T-helper 2 cell (primary cell): ENCODE data around the gene FUT4.
"Not testable (repeated sequence)": the region's sequence is repeated elsewhere in the genome, so short reads cannot be mapped to it uniquely, and the experiment has no call there.

ENCODE experiments used
- DNase-seq, 5 experiments: peaks; one replicate each; pipeline versions ENCODE4 v3.0.0 to v3.0.0-alpha.2; 2012 to 2022

Gene FUT4

GRCh38 chr11:94568200-94568599 lies 24.5 kb downstream of the FUT4 start:
- DNase-seq: no peak

- no peak for DNase-seq
Measured at GRCh38 chr11:94568717-94569116, 25.0 kb downstream of the FUT4 start.

DNA sequence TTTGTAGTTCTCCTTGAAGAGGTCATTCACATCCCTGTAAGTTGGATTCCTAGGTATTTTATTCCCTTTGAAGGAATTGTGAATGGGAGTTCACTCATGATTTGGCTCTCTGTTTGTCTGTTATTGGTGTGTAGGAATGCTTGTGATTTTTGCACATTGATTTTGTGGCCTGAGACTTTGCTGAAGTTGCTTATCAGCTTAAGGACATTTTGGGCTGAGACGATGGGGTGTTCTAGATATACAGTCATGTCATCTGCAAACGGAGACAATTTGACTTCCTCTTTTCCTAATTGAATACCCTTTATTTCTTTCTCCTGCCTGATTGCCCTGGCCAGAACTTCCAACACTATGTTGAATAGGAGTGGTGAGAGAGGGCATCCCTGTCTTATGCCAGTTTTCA lies 29.3 kb downstream of the FUT4 start:
- not testable (repeated sequence) for DNase-seq

DNA sequence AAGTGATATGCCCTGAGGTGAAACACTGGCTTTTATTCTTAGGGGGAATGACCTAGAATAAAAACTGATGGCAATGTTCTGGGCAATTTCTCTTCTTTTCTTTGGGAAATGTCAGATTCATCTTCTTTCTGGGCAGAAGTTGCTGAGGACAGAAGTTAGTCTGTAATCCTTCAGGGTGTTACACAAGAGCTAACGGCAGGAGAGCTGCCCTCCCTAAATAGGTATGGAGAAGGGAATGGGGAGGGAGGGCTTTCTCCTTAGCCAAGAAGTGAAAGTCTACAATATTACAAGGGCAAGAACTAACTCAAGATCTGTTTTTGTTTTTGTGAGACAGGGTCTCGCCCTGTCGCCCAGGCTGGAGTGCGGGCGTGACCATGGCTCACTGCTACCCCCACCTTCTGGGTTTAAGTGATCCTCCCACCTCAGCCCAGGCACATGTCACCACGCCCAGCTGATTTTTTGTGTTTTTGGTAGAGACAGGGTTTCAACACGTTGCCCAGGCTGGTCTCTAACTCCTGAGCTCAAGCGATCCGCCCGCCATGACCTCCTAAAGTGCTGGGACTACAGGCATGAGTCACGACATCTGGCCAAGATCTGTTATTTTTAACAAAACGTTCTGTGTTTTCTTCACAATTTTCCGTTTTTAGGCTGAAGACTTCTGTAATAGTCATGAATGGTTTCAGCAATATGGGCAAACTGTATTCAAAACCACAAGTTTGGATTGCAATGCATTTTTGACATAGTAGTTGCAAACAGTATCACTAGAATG lies 30.7 kb downstream of the FUT4 start:
- no peak for DNase-seq

DNA sequence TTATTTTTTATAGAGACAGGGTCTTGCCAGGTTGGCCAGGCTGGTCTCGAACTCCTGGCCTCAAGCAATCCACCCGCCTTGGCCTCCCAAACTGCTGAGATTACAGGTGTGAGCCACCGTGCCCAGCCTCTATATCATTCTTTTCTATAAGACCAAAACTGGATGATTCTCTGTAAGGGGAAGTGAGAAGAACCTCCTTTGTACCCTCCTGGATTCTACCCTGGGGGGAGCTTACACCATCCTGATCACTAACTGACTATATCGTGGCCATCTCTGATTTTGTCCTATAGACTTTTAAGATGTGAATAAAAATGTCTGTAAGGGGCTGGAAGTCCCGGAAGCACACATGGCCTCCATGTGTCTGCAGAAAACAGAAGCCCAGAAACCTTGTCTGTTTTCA lies 32.6 kb downstream of the FUT4 start:
- no peak for DNase-seq

DNA sequence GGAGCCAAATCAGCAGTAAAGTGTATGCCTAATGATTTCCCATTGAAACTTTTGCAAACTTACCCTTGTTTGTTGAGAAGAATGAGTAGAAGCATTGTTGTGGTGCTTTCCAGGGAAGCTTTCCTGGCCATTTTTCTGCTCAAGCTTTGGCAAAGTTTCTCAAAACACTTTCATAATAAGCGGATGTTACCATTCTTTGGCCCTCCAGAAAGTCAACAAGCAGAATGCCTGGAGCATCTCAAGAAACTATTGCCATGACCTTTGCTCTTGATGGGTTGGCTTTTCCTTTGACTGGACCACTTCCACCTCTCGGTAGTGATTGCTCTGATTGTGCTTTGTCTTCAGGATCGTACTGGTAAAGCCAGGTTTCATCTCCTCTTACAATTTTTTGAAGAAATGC lies 34.1 kb downstream of the FUT4 start:
- no peak for DNase-seq

DNA sequence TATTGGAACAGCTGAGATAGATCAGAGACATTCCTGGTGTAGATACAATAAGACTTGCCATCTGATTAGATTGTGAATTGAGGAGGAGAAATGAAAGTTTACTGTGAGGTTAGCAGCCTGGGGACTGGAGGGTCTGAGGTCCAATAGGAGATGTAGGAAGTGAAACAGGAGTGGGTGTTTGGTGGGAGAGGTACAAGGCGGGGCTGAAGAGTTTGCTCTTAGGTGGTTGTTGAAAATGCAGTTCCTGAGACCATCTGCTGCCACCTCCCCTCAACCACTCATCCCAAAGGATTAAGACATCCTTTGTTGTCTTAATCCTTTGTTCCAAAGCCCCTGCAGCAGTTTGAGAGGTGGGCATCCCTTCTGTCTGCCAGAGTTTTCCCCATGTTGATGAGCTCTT lies 38.2 kb downstream of the FUT4 start:
- no peak for DNase-seq

DNA sequence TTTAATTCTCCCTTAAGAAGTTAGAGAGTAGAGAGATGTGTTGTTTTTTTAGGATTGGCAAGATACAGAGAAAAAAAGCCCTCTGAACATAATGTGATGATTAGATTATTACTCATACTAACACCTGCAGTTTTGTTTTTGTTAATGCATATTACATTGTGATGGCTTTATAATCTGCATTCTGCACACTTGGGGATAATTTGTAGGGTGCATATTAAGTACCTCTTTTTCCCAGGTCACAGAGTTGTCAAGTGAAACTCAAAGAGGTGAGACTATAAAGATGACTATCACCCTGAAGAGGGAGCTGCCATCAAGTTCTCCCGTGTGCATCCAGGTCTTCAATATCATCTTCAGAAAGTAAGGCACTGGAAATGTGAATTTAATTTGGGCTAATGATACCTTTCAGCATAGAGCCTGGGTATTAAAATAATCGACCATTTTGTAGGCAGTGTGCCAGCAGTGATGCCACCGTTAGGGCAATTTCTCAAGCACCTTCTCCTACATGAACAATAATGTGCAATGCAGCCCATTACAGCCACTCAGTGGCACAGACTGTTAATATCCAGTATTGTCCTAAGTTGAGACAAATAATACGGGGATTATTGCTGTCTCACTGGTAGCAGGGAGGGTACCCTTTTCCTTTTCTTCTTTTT lies 39.6 kb downstream of the FUT4 start:
- no peak for DNase-seq

DNA sequence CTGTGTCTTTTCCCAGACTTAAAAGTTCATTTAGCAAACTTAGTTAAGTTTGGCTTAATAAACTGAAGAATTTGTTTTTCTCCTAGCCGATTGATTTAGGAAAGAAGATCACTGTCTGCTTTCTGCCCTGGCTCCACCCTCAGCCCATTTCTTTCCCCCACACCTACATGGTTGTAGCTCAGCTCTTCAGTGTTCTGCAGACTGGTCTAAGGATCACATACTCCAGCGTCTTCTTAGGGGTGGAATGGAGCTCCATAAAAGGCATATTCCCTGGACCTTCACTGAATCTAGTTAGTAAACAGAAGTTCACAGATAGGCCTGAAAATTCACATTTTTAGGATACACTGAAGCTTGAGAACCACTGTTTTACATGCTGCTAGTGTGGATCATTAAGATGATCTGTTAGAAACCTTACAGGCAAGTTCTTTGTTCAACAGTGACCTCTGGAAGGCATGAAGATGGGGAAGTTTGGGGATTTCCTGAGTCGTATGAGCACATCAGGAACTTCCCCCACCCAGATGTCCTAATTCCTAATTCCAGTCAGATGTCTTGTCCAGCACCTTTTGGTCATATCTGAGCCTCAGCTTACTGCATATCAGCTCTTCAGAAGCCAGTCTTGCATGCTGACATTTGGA lies 40.3 kb downstream of the FUT4 start:
- no peak for DNase-seq

- no peak for DNase-seq
Measured at GRCh38 chr11:94584978-94585377, 41.3 kb downstream of the FUT4 start.

DNA sequence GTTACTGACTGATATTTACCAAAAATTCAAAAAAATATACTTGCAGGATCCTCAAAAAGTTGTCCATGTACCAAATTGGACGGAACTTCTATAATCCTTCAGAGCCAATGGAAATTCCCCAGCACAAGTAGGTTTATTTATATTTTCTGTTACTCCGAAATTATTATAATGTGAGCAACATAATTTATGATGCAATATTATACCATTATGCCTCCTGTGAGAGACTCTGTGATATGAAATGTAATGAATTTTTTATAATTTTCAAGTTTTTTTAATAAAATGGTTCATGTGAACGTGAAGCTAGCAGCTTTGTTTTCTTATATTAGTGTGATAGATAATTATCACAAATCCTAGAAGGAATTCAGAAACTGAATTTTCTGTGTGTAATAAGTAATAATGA lies 41.7 kb downstream of the FUT4 start:
- no peak for DNase-seq

DNA sequence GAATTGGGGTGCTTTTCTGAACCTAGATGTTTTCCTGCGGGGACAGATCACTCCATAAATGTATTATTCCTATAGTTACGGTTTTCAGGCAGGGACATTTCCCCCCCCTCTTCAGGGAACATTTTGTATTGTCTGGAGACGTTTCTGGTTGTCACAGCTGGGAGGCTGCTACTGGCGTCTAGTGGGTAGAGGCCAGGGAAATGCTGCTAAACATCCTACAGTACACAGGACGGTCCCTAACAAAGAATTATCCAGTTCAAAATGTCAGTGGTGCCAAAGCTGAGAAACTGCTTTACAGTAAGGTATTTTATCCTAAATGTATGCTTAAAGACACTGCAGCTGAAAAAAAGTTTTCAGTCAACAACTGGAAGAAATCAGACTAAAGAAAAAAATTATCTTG lies 42.8 kb downstream of the FUT4 start:
- DNase-seq: no peak

DNA sequence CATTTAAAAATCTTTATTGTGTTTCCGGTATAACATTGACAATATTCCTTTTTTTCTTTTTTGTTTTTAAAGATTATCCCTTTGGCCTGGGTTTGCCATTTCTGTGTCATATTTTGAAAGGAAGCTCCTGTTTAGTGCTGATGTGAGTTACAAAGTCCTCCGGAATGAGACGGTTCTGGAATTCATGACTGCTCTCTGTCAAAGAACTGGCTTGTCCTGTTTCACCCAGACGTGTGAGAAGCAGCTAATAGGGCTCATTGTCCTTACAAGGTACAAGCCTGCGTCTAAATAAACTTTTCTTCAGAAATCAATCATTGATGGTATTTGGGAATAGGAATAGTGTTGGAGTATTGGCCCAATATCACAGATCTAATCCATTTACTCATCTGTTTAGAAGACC lies 43.3 kb downstream of the FUT4 start:
- no peak for DNase-seq

DNA sequence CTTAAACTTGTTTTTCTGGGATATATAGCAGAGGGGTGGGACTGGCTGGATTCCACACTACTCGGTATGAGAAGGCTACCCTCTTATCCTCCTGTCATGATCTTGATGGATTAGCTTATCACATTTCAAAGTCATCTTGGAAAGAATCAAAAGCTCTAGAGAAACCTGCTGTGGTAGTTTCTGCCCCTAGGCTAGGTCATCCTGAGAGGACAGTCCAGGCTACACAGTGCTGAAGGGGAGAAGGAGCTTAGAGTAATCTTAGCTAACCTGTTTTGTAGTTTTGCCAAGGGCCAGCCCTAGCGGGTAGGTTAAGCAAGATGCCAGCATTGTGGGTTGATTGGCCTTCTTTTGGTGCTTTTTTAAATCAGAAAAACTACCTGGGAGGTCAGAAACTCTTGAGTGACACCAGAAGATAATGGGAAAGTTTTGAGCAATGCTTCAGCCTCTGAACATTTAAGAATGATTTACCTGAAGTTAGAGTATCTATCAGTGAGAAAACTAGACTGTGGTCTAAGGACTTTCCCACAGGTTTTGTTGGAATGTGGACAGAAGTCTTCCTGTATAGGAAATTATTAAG lies 44.7 kb downstream of the FUT4 start:
- DNase-seq: no peak

DNA sequence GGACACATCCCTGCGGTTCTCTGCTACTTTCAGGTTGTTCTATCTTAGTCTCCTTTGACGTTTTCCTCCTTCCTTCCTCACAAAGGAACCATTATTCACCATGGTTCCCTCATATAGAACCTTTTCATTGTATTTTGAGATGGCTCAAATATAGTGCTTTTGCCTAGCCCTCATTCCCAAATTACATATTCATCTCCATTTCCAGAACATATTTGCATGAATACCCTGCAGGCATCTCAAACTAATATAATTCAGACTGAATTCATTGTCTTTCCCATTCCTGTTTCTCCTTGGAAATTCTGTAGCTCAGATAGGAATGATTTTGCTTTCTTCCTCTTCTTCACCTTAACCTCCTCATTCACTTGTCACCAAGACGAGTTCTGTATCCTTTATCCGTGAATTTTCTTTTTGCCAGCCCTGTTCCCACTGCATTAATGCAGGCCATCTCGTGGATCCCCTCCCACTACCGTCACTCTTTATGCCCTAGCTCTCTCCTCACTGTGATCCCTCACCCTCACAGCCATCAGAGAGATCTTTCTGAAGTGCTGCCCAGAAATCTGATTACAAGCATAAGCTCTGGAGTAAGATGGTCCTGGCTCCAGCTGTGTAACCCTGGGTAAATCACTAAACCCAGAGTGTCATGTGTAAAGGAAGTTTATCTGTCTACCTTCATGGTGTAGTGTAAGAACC lies 46.8 kb downstream of the FUT4 start:
- no peak for DNase-seq

GRCh38 chr11:94593030-94593429 lies 49.3 kb downstream of the FUT4 start:
- no peak for DNase-seq

GRCh38 chr11:94595076-94595475 lies 51.4 kb downstream of the FUT4 start:
- no peak for DNase-seq

DNA sequence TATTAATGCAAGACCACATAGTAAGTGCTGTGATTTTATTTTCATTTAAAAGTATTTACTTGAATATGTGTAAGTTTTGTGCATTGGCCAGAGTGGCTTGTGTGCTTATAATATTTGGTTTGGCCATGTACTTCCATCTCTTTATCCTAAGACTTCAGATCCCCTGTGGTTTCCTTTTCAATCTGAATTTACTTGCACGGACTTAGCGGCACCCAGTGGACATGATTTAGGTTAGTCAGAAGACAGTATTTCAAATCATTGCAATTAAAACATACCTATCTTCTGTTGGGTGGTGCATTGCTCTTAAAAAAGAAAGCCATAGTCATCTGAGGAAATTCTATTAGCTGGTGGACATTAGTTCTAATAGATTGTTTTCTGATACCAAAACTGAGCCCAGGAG lies 54.2 kb downstream of the FUT4 start:
- DNase-seq: no peak
